ENCODE data around the gene COMT. TPM values are rescaled to one million over a fixed set of nuclear protein-coding genes. Genes with fewer than 3 reads are reported as not detected.

The COMT gene
- total RNA-seq, 1 experiment from 2014 or later, result 109 TPM

- H2AFZ ChIP-seq (ENCODE audit: low read depth, low read length, poor library complexity, severe bottlenecking), result no peak overlapping the region
- H3K27ac ChIP-seq (ENCODE audit: low read depth, low read length), result no peak overlapping the region
- H3K36me3 ChIP-seq (ENCODE audit: control insufficient read depth in 1 of 2, insufficient read depth in 2 of 2, low read length in 2 of 2), result no peaks in the 10 kb centered on the region
- H3K4me2 ChIP-seq (ENCODE audit: low read length), result no peak overlapping the region
- intact Hi-C loops (cut with micrococcal nuclease), result no loop called here
- ATAC-seq (no peak), DNase-seq (ENCODE audit: low read depth, low spot score) (no peak)
- CTCF ChIA-PET, result no interaction called here
- H3K9ac ChIP-seq (ENCODE audit: low read length), result no peak overlapping the region
- H3K4me1 ChIP-seq (ENCODE audit: control insufficient read depth in 1 of 2, insufficient read depth in 2 of 2, low read length in 2 of 2), result peaks cover 0 to 5% of the 10 kb centered on the region in 2 experiments; a peak in 1 of 4 replicates
- no TSS peak for BruUV-seq (replicated peaks)
- RAD21 ChIA-PET (ENCODE audit: low non-redundant PET in 1 of 2, low total read pairs in 2 of 2, uncharacterized antibody in 2 of 2, unreplicated experiment in 2 of 2), result no interaction called here
- POLR2A ChIA-PET, result no interaction called here
- H3K4me3 ChIP-seq (replicated peaks in 1 of 2; ENCODE audit: low read depth in 1 of 2, low read length in 2 of 2), result no peak overlapping the region
- TF ChIP-seq TCF7L2 (IDR thresholded peaks at IDR 0.05; ENCODE audit: borderline replicate concordance, extremely low read depth, insufficient read depth, insufficient read length), result no peak
- no peak for TF ChIP-seq SP1 (IDR thresholded peaks at IDR 0.05; ENCODE audit: low read depth)
- no peak for TF ChIP-seq ZNF274 (IDR thresholded peaks at IDR 0.05; ENCODE audit: low read depth, low read length)
- no peak for TF ChIP-seq POLR2AphosphoS5 (IDR thresholded peaks at IDR 0.05; ENCODE audit: low read depth, low read length)
- no peak for TF ChIP-seq ZBTB33 (IDR thresholded peaks at IDR 0.05; ENCODE audit: extremely low read depth, insufficient replicate concordance, low read length)
- no peak for TF ChIP-seq SRF (IDR thresholded peaks at IDR 0.05; ENCODE audit: low read depth)
- H3K9me2 ChIP-seq (ENCODE audit: insufficient read depth), result no peaks in the 10 kb centered on the region
- H4K20me1 ChIP-seq (ENCODE audit: insufficient read depth), result no peaks in the 10 kb centered on the region
- H3K79me2 ChIP-seq (ENCODE audit: insufficient read depth, low read length), result no peaks in the 10 kb centered on the region
- peaks cover 7 to 8% of the 10 kb centered on the region in 2 experiments; a peak in 1 of 4 replicates for H3K9me3 ChIP-seq (ENCODE audit: control insufficient read depth in 1 of 2, insufficient read depth in 1 of 2, low read depth in 1 of 2, low read length in 2 of 2)
- no peaks in the 10 kb centered on the region for H3K27me3 ChIP-seq (ENCODE audit: insufficient read depth, low read length)
Measured at GRCh38 chr22:19998991-19999820, 57.6 kb downstream of the COMT start.
